ENCODE results near the gene RUSF1.
"Not testable (repeated sequence)": the region's sequence is repeated elsewhere in the genome, so short reads cannot be mapped to it uniquely, and the experiment has no call there.

RUSF1 gene

DNA sequence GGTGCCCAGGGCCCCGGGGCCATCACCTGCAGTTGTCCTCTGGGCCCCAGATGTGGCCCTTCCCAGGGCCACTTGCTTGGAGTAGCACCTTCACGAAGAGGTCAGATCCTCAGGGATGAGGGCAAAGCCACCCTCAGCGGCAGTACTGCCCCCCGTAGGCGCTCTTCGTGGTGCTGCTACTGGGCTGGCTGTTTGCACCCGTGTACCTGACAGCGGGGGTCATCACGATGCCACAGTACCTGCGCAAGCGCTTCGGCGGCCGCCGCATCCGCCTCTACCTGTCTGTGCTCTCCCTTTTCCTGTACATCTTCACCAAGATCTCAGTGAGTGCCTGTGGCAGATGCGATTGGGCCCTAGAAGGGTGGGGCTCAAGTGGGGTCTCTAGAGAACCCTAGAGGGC lies 22.6 kb downstream of the RUSF1 start:
- DNase-seq, result no peak

DNA sequence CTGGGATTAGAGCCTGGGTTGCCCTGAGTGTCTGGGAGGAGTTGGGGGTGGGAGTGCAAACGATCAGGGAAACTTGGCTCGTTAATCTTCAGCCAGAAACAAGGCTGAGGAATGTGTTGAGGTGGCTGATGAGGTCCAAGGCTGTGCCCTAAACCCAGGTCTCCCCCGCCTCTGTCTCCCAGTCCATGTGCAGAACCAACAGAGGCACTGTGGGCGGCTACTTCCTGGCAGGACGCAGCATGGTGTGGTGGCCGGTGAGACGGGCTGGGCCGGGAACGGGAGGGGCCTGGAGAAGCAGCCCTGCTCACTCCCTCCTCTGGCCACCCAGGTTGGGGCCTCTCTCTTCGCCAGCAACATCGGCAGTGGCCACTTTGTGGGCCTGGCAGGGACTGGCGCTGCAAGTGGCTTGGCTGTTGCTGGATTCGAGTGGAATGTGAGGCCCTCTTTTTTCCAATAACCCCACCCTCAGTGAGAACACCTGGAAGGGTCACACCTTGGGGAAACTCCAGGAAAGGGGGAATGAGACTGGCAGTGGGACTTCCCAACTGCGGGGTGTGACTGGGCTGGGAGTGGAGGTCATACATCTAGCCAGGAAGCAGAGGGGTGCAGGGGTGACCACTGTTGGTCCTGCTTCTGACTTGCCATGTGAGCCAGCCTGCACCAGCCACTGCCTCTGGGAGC lies 23.6 kb downstream of the RUSF1 start:
- no peak for DNase-seq

DNA sequence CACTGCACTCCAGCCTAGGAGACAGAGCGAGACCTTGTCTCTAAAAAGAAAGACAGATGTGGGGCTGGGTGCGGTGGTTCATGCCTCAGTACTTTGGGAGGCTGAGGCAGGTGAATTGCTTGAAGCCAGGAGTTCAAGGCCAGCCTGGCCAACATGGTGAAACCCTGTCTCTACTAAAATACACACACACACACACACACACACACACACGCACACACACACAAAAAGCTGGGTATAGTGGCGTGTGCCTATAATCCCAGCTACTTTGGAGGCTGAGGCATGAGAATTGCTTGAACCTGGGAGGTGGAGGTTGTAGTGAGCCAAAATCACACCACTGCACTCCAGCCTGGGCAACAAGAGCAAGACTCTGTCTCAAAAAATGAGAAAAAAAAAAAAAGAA lies 24.1 kb downstream of the RUSF1 start:
- DNase-seq, result not testable (repeated sequence)

DNA sequence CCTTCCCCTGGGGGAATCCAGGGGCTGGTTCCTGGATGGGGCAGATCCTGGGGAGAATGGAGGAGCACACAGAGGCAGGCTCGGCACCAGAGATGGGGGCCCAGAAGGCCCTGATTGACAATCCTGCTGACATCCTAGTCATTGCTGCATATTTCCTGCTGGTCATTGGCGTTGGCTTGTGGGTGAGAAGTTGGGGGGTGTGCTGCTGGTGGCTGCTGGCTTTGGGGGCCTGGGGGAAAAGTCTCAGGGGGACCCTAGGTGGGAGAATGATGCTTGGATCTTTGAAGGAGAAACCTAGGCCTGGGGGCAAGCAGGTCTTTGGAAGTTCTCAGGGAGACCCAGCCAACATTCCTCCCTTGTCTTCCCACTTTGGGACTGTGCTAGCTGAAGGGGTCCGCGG lies 25.1 kb downstream of the RUSF1 start, which contains the start of gene SLC5A2:
Gene SLC5A2, plus strand, starts transcription at position 43 of the 400 bp plus-strand sequence. Its CDS starts 14 bp downstream, at position 57.
- DNase-seq, result no peak

DNA sequence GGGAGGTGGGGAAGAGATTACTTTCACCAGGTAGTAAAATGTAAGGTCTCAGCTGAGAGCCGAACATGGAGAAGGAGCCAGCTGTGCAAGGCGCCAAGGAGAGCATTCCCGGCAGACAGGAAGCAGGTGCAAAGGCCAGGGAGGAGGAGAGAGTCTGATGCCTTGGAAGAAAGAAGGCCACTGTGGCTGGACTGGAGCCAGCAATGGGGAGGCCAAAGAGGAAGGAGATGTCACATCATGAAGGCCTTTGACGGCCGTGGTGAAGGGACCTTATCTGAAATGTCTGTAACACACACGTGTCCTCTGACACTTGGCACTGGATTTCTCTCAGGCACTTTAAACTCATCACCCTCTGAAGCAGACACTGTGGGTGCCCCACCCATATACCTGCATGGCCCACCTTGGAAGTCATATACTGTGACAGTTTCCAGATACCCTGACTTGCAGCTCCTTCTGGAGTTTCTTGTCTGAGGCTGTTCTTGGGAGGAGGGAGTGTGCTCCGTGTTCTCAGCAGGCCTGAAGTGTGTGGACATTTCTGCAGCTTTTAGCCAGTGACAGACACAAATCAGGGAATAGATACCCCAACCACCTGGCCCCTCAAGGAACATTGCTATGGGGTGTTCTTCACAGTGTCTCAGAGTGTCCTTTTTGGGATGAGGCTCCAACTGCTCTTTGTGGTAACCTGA lies 27.2 kb downstream of the RUSF1 start:
- DNase-seq, result no peak

DNA sequence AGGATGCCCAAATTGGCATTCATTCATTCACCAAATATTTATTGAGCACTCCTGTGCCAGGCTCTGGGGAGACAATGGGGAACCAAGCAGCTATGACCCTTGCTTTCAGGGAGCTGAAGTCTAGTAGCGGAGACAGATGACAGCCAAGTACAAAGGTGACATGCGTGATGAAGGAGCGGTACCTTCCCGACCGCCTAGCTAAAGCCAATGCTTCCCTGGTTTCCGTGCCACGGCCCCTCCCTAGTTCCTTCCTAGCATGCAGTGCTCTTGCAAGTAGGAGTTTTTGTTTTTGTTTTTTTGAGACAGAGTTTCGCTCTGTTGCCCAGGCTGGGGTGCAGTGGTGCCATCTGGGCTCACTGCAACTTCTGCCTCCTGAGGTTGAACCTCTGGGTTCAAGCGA lies 28.4 kb downstream of the RUSF1 start:
- DNase-seq, result no peak

DNA sequence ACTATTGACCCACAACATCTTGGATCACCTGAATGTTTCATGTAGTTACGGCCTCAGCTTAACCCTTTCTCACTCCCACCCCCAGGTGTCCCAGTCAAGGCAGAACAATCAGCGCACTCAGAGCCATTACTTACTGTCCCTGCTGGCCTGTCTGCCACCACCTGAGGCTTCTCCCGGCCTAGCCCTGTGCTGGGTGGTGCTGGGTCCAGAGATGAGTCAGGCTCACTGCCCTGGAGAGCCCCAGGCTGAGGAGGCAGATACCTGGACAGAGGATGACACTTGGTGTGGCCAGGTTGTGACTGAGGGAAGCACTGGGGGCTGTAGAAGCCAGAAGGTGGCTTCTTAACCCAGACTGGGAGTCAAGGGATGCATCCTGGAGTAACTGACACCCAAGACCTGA lies 29.2 kb downstream of the RUSF1 start:
- no peak for DNase-seq

DNA sequence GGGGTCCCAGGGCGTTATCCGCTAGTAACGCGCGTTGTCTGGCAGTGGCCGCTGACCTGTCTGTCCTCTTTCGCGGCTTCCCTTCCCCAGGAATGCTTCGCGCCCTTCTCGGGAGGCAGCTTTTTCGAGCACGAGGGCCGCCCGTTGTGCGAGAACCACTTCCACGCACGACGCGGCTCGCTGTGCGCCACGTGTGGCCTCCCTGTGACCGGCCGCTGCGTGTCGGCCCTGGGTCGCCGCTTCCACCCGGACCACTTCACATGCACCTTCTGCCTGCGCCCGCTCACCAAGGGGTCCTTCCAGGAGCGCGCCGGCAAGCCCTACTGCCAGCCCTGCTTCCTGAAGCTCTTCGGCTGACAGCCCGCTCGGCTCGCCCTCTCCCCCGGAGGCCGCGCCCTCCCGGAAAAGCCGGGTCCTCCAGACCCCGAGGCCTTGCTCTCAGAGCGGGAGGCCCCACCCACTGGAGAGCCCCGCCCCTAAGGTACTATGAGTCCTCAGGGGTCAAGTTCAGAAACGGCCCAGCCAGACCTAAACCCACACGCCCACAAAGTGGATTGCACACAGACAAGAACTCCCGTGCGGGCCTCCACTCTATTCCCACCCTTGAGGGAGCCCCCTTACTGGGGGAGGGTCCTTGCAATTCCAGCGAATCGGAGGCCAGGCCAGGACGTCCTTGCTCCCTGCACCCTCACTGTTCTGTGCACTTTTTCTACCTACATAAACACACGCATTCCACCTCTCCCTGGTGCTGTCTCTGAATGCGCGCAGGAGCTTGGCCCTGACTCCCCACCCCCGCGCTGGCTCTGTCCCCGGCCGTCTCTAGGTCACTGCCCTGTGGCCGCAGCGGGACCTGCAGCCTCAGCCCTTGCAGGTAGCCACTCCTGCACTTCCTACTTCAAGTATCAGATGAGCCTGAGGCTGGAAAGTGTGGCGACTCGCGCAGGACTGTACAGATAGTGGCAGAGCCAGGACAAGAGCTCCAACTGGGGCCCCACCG lies 30.7 kb downstream of the RUSF1 start:
- DNase-seq, result peak in 1 of 2 experiments; percentile 26

DNA sequence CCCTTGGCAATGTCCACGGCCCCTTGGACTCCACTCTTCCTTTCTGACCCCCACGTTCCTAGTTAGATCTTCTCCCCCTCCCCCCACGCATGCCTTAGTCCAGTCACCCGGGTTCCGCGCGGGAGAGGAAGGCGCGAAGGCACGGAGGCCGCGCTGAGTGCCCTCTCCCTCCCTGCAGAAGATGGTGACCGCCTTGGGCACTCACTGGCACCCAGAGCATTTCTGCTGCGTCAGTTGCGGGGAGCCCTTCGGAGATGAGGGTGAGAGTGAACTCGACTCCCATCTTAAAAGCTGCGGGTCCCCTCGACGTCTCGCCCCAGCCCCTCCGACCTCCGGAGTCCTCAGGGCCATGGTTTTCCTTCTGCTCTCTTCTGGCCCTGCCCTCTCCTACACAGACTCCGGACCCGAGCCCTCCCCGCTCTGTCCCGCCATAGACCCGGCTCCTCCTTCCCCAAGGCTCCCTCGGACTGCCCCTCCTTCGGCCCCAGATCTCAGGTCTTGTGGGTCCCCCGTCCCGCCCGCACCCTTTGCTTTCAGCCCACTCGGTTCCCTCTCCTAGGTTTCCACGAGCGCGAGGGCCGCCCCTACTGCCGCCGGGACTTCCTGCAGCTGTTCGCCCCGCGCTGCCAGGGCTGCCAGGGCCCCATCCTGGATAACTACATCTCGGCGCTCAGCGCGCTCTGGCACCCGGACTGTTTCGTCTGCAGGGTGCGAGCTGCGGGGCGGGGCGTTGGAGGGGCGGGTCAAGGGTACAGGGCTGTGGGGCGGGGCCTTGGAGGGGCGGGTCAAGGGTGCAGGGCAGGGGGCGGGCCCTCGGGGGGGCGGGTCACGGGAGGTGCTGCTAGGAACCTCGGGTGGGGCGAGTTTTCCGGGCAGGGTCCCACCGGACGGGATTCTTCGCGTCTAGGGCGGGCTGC lies 31.6 kb downstream of the RUSF1 start:
- peak; percentile 91 to 92 for DNase-seq

DNA sequence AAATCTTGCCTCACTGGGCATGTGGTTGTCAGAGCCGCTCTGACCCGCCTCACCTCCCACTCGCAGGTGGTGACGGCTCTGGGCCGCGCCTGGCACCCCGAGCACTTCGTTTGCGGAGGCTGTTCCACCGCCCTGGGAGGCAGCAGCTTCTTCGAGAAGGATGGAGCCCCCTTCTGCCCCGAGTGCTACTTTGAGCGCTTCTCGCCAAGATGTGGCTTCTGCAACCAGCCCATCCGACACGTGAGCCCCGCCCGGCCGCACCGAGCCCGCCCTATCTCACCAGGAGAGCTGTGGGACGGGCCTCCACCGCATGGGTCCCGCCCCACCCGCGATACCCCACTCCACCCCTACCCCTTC lies 32.3 kb downstream of the RUSF1 start:
- DNase-seq, result no peak

DNA sequence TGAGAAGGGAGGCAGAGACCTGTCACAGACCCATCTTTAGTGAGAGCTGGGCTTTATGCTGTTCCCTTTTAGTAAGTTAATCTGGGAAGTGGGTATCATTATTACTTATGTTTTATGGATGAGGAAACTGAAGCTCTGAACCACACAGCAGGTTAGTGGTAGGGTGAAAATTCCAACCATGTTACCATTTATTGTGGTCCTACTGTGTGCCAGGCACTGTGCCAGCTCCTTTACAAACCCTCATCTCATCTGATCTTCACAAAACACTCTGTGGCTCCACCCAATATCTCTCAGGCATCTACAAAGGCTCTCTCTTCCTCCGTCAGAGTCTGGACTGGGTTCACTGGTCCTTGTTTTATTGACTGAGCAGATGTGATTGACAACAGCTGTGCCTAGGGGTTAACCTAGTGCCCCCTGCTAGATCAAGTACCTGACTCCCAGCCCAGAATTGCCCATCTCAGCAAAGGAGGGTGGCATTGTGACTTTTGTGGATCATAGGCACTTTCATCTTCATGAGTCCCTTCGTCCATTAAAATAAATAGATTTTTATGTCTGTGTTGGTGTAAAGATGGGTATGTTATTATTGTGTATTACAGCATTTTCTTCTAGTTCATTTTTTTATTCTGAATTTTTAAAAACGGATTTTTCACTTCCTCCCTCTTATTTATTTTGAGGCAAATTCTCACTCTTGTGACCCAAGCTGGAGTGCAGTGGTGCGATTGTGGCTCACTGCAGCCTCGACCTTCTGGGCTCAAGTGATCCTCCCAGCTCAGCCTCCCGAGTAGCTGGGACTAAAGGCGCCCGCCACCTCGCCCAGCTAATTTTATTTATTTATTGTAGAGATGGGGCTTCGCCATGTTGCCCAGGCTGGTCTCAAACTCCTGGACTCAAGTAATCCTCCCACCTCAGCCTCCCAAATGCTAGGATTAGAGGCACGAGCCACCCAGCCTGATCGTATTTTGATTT lies 33.1 kb downstream of the RUSF1 start:
- DNase-seq, result no peak

DNA sequence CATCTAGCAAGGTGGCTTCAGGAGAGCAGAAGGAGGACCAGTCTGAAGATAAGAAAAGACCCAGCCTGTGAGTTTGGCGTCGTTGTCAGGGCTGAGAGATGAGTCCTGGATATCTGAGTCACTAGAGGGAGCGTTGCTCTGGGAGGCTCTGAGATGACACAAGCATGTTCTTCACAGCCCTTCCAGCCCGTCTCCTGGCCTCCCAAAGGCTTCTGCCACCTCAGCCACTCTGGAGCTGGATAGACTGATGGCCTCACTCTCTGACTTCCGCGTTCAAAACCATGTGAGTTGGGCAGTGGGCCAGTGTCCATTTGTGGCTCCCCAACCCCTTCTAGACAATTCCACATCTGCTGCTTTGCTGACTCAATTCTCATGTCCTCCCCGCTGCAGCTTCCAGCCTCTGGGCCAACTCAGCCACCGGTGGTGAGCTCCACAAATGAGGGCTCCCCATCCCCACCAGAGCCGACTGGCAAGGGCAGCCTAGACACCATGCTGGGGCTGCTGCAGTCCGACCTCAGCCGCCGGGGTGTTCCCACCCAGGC lies 33.9 kb downstream of the RUSF1 start:
- no peak for DNase-seq

DNA sequence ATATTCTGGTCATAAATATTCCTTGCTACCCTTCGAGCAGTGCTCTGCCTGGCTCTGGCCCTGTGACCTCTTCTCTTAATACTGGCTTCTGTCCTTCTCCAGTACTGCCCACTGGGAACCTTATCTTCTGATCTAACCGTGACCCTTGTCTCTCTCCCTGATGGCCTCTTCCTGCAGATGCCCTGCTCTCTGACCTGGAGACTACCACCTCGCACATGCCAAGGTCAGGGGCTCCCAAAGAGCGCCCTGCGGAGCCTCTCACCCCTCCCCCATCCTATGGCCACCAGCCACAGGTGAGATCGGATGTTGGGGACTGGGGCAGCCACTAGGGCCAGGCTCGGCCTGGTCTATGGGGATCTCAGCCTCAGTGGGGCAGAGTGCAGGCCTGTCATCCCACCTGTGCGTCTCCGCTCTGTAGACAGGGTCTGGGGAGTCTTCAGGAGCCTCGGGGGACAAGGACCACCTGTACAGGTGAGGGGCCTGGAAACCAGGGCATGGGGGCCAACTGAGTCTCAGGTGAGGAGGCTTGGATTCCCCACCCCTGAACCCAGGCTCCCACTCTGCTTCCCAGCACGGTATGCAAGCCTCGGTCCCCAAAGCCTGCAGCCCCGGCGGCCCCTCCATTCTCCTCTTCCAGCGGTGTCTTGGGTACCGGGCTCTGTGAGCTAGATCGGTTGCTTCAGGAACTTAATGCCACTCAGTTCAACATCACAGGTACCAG lies 34.8 kb downstream of the RUSF1 start:
- DNase-seq, result no peak

DNA sequence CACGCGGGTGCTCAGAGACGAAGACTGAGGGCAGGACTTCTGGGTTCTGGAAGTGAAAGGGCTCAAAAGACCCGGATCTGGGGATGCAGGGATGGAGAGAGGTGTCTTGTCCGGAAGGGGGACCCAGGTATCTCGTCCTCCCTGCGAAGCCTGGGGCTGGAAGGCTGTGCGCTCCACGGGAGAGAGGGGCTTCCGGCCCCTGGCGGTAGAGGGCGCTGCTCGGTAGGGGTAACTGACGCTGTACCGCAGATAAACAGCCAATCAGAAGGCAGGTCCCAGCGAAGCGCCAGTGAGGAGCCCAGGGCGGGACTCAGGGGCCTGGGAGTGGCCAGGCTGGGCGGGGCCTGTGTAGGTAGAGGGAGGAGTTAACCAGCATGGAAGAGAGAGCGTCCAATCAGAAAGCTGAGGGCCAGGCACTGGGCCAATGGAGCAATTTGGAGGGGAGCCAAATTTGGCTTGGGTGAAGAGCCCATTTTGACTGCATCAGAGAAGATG lies 35.4 kb downstream of the RUSF1 start:
- DNase-seq, result no peak

DNA sequence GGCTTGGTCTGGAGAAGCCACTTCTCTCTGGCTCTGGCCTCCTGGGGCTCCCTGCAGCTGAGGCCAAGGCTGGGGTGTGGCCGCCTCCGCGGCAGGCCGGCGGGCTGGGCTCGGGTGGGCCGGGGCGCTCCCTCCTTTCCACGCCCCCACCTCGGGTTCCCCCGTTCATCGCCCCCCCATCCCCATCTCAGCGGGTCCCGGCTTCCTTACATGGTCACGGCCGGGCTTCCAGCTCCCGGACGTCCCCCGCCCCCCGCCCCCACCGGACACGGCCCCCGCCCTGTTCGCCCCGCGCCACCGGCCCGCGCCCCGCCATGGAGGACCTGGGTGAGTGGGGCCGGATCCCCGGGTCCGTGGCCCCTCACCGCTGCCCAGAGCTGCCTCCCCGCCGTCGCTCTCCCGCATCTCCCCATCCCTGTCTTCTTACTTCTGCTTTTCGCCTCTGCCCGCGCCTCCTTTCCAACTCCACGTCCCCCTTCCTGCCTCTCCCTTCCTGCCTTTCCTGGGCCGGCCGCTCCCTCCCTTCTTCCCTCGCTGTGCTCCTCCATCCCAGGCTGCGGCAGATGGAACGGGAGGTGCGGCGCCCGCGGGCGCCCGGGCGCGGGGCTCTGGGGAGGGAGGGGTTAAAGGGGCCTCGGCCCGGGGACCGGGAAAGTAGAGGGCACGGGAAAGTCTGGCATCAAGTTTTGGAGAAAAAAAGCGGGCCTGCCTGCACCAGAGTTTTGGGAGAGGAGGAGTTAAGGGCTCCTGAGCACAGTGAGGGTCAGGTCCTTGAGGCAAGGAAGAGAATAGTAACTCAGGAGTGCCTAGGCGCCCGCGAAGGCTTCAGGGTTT lies 36.1 kb downstream of the RUSF1 start, which contains the start of gene TGFB1I1:
Gene TGFB1I1, plus strand, starts transcription at position 278 of the 834 bp plus-strand sequence. Its CDS starts 37 bp downstream, at position 315.
- no peak for DNase-seq

DNA sequence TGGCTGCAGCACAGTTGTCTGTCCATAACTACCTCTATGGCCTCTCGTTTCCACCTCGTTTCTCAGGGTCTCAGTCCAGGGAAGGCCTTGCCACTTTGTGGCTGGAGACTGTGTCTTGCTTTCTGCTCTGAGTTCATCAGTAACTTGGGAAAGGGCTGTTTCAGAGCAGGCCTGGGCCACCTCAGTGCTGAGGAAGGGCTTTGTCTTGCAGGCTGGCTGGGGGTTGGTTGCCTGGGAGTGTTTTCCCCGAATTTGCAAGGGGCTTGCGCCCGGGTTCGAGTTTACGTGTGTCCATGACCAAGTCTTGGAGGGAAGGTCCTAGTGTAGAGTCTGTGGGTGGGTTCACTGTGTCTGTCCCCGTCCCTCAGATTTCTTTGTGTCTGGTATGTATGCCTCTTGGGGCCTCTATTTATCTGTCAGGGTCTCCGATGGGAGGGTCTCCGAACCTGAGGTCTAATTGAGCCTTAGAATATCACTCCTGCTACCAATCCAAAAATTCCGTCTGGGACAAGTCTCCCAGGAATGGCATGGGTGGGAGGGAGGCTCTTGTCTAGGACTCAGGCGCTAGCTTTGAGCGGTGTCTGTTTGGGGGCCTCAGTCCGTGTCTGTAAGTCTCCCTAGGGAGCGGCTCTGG lies 36.8 kb downstream of the RUSF1 start:
- DNase-seq, result no peak

DNA sequence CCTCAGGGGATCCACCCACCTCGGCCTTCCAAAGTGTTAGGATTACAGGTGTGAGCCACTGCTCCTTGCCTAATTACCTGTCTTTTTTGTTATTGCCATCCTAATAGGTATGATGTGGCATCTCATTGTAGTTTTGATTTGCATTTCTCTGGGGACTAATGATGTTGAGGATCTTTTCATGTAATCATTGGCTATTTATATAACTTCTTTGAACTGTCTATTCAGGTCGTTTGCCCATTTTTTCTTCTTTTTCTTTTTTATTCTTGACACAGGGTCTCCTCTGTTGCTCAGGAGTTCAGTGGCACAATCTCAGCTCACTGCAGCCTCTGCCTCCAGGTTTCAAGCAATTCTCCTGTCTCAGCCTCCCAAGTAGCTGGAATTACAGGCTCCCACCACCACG lies 37.6 kb downstream of the RUSF1 start:
- no peak for DNase-seq

DNA sequence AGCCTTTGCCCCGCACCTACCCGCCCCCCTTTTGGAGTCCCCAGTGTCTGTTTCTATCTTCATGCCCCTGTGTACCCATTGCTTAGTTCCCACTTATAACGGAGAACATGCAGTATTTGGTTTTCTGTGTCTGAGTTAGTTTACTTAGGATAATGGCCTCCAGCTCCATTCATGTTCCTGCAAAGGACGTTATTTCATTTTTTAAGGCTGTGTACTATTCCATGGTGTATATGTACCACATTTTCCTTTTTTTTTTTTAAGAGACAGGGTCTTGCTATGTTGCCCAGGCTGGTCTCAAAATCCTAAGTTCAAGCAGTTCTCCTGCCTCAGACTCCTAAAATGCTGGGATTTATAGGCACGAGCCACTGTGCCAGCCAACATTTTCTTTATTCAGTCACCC lies 40.3 kb downstream of the RUSF1 start:
- no peak for DNase-seq
